ENCODE measurements around the gene ZFHX3. TPM values are rescaled to one million over a fixed set of nuclear protein-coding genes. Genes with fewer than 3 reads are reported as not detected.

Gene ZFHX3
- total RNA-seq, 1 donor from 2014 or later = 2.3 TPM

DNA sequence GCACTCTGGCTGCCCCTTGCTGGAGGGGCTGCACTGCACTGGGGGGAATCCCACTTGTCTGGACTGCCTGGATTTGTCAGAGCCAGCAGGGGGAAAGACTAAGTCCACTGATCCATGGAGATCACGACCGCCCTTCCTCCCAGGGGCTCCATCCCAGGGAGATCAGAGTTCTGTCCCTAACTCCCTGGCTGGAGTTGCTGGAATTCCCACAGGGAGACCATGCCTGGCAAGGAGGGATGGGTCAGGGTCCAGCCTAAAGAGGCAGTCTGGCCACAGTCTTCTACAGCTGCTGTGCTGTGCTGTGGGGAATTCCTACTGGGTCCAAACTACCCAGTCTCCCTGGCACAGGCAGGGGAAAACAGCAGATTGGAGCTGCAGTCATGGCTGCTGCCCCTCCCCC lies 311.9 kb downstream of the ZFHX3 start:
- no peak for DNase-seq

Small RNA genes within 50 kb of the gene (small RNA-seq; reads per million reads assigned to genes)
- gene AC002044.1 = not detected
- gene RNU7-71P = not detected

Data from occipital lobe (tissue), 3 donors.